ENCODE measurements around the gene PLCB1. TPM values are rescaled to one million over a fixed set of nuclear protein-coding genes. Genes with fewer than 3 reads are reported as not detected.

The PLCB1 gene
- total and polyA plus RNA-seq, 2 experiments from 2014 or later: 8.0 to 17.6 TPM

DNA sequence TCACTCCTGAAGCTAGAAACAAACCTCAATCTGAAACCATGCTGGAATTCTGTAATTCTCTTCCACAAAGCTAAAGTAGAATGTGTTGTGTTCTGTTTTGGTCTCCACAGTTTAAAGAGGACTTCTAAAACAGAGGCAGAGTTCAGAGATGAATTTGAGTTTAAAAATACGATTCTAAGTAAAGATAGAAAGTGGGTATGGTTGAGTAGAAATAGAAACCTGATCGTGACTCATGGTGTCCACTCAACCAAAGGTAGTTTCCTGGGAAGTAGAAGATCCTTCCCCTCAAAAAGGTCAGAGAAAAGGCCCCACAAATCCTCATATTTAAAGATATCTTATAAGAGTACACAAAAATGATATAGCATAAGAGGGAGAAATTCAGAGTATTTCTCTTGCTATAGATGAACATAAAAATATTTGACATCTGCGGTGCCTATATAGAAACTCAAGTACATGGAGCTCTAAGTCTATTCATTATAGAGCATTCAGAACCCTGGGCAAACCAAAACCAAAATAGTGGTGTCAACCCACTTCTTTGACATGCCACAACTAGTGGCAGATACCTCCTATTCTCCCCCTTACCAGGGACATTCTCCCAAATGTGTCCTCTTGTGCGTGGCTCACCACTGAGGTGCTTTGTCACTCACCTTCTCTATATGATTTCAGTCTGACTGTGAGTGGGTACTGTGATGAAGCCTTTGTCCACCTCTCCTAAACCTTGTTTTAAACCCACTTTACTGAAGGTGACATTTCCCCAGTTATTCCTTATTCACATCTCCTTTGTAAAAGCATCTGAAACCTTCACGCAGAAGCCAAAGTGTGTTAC lies 84.5 kb downstream of the PLCB1 start:
- no peak for DNase-seq (ENCODE audit: low read depth in 1 of 2, low spot score in 1 of 2)
- Histone ChIP-seq H3K36me3 (no peaks in the 10 kb centered on the region), H3K4me3 (no peak overlapping the region), H3K9me3 (ENCODE audit: low read depth) (no peaks in the 10 kb centered on the region), H3K27ac (no peak overlapping the region), H3K27me3 (no peaks in the 10 kb centered on the region), H3K4me1 (ENCODE audit: low read depth) (peaks cover 5% of the 10 kb centered on the region)
- TF ChIP-seq, protein P1, sequence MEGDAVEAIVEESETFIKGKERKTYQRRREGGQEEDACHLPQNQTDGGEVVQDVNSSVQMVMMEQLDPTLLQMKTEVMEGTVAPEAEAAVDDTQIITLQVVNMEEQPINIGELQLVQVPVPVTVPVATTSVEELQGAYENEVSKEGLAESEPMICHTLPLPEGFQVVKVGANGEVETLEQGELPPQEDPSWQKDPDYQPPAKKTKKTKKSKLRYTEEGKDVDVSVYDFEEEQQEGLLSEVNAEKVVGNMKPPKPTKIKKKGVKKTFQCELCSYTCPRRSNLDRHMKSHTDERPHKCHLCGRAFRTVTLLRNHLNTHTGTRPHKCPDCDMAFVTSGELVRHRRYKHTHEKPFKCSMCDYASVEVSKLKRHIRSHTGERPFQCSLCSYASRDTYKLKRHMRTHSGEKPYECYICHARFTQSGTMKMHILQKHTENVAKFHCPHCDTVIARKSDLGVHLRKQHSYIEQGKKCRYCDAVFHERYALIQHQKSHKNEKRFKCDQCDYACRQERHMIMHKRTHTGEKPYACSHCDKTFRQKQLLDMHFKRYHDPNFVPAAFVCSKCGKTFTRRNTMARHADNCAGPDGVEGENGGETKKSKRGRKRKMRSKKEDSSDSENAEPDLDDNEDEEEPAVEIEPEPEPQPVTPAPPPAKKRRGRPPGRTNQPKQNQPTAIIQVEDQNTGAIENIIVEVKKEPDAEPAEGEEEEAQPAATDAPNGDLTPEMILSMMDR (IDR thresholded peaks at IDR 0.05; ENCODE audit: low read depth, low read length): no peak

GRCh38 chr20:8218861-8219260 lies 86.8 kb downstream of the PLCB1 start:
- H3K9me3 ChIP-seq (ENCODE audit: low read depth): no peaks in the 10 kb centered on the region
- no peaks in the 10 kb centered on the region for H3K27me3 ChIP-seq
- no peak overlapping the region for H3K4me3 ChIP-seq
- no peak overlapping the region for H3K27ac ChIP-seq
- H3K4me1 ChIP-seq (ENCODE audit: low read depth): peaks cover 5% of the 10 kb centered on the region
- no peak for DNase-seq (ENCODE audit: low read depth in 1 of 2, low spot score in 1 of 2)
- H3K36me3 ChIP-seq: no peaks in the 10 kb centered on the region
- TF ChIP-seq, protein P1 (IDR thresholded peaks at IDR 0.05; ENCODE audit: low read depth, low read length): no peak

DNA sequence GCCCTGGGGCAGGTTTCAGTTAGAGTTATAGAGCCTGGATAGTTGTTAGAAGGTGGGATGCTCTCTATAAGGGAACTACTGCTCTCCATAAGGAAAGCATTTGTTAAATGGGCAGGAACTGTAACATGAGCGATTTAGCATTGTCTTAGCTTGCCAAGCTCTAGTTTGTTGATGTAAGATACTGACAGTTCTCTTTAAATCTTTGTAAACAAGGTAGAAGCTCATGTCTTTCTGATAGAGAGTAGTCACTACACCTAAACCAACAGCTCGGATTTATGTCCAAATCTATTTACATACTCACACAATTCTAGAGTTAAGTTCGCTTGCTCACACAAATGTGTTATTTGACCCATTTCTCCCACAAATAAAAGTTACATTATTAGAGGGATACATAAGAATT lies 87.3 kb downstream of the PLCB1 start:
- Histone ChIP-seq H3K9me3 (ENCODE audit: low read depth) (no peaks in the 10 kb centered on the region), H3K27me3 (no peaks in the 10 kb centered on the region), H3K4me3 (no peak overlapping the region), H3K27ac (no peak overlapping the region), H3K4me1 (ENCODE audit: low read depth) (peaks cover 5% of the 10 kb centered on the region), H3K36me3 (no peaks in the 10 kb centered on the region)
- TF ChIP-seq, protein P1 (IDR thresholded peaks at IDR 0.05; ENCODE audit: low read depth, low read length): no peak
- no peak for DNase-seq (ENCODE audit: low read depth in 1 of 2, low spot score in 1 of 2)

GRCh38 chr20:8220716-8221115 lies 88.7 kb downstream of the PLCB1 start:
- no peak for DNase-seq (ENCODE audit: low read depth in 1 of 2, low spot score in 1 of 2)
- no peaks in the 10 kb centered on the region for H3K27me3 ChIP-seq
- no peaks in the 10 kb centered on the region for H3K4me1 ChIP-seq (ENCODE audit: low read depth)
- H3K4me3 ChIP-seq: no peak overlapping the region
- no peaks in the 10 kb centered on the region for H3K9me3 ChIP-seq (ENCODE audit: low read depth)
- TF ChIP-seq, protein P1 (IDR thresholded peaks at IDR 0.05; ENCODE audit: low read depth, low read length): no peak
- no peaks in the 10 kb centered on the region for H3K36me3 ChIP-seq
- H3K27ac ChIP-seq: no peak overlapping the region

- H3K27me3 ChIP-seq: no peaks in the 10 kb centered on the region
- no peaks in the 10 kb centered on the region for H3K4me1 ChIP-seq (ENCODE audit: low read depth)
- no peaks in the 10 kb centered on the region for H3K36me3 ChIP-seq
- H3K9me3 ChIP-seq (ENCODE audit: low read depth): no peaks in the 10 kb centered on the region
- no peak overlapping the region for H3K4me3 ChIP-seq
- H3K27ac ChIP-seq: no peak overlapping the region
- TF ChIP-seq, protein P1 (IDR thresholded peaks at IDR 0.05; ENCODE audit: low read depth, low read length): no peak
- DNase-seq (ENCODE audit: low read depth in 1 of 2, low spot score in 1 of 2): no peak
Measured at GRCh38 chr20:8221887-8222419, 89.9 kb downstream of the PLCB1 start.
